Uterus (tissue), 2 donors: ENCODE results near the gene SRPRA.

ENCODE experiments used
- POLR2A ChIP-seq, 2 donors: fragments of 450-650 bp; IDR thresholded peaks; one replicate each; pipeline ENCODE4 v1.6.1; 2016; ENCODE audit warnings: antibody characterized with exemption in 2 of 2, mild to moderate bottlenecking in 1 of 2, moderate library complexity in 1 of 2
- TF ChIP-seq, protein P1 (sequence below), 4 experiments: fragments of 200-600 bp in 2 of 4; fragments of 450-650 bp in 2 of 4; sonication (generic) in 2 of 4; IDR thresholded peaks; one replicate each; pipeline ENCODE4 v1.5.1; 2016 to 2019; ENCODE audit warnings: antibody characterized with exemption in 4 of 4, mild to moderate bottlenecking in 2 of 4, moderate library complexity in 1 of 4

GRCh38 chr11:126232683-126233082 is 36.0 kb downstream of the SRPRA start:
- TF ChIP-seq, protein P1, sequence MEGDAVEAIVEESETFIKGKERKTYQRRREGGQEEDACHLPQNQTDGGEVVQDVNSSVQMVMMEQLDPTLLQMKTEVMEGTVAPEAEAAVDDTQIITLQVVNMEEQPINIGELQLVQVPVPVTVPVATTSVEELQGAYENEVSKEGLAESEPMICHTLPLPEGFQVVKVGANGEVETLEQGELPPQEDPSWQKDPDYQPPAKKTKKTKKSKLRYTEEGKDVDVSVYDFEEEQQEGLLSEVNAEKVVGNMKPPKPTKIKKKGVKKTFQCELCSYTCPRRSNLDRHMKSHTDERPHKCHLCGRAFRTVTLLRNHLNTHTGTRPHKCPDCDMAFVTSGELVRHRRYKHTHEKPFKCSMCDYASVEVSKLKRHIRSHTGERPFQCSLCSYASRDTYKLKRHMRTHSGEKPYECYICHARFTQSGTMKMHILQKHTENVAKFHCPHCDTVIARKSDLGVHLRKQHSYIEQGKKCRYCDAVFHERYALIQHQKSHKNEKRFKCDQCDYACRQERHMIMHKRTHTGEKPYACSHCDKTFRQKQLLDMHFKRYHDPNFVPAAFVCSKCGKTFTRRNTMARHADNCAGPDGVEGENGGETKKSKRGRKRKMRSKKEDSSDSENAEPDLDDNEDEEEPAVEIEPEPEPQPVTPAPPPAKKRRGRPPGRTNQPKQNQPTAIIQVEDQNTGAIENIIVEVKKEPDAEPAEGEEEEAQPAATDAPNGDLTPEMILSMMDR (IDR thresholded peaks at IDR 0.05) = no peak
- TF ChIP-seq POLR2A (IDR thresholded peaks at IDR 0.05) = no peak
